ENCODE results near the gene GMDS.

Gene GMDS

GRCh38 chr6:2245103-2245876 lies at the start of gene GMDS:
GMDS (minus strand) TSS chr6:2245605.
- DNase-seq = peak; percentile 91 to 94 (median 92)

GRCh38 chr6:2285510-2285909 lies 40.1 kb upstream of the GMDS start:
- no peak for DNase-seq

GRCh38 chr6:2275892-2276242 lies 30.5 kb upstream of the GMDS start:
- DNase-seq = no peak

- DNase-seq = no peak
Observed at GRCh38 chr6:2274981-2275891, 29.8 kb upstream of the GMDS start.

GRCh38 chr6:2272696-2273095 lies 27.3 kb upstream of the GMDS start:
- no peak for DNase-seq

GRCh38 chr6:2270054-2270453 lies 24.6 kb upstream of the GMDS start:
- no peak for DNase-seq

- no peak for DNase-seq
Observed at GRCh38 chr6:2266841-2267240, 21.4 kb upstream of the GMDS start.

GRCh38 chr6:2266031-2266795 lies 20.8 kb upstream of the GMDS start:
- DNase-seq = no peak

- no peak for DNase-seq
Observed at GRCh38 chr6:2264932-2265331, 19.5 kb upstream of the GMDS start.

GRCh38 chr6:2263896-2264295 lies 18.5 kb upstream of the GMDS start:
- no peak for DNase-seq

GRCh38 chr6:2259574-2259973 lies 14.2 kb upstream of the GMDS start:
- DNase-seq = no peak

- DNase-seq = no peak
Observed at GRCh38 chr6:2259002-2259494, 13.6 kb upstream of the GMDS start.

- no peak for DNase-seq
Observed at GRCh38 chr6:2258112-2258511, 12.7 kb upstream of the GMDS start.

GRCh38 chr6:2257363-2257762 lies 12.0 kb upstream of the GMDS start:
- DNase-seq = peak in 2 of 3 experiments; percentile 8 to 9

GRCh38 chr6:2254747-2255146 lies 9.3 kb upstream of the GMDS start:
- DNase-seq = no peak

GRCh38 chr6:2249126-2249525 lies 3.7 kb upstream of the GMDS start:
- no peak for DNase-seq

- no peak for DNase-seq
Observed at GRCh38 chr6:2247664-2248063, 2.3 kb upstream of the GMDS start.

GRCh38 chr6:2245877-2246863 lies 765 bp upstream of the GMDS start:
- peak; percentile 84 to 95 (median 86) for DNase-seq

GRCh38 chr6:2244261-2245102 lies 923 bp downstream of the GMDS start:
- DNase-seq = peak; percentile 25 to 73 (median 43)

GRCh38 chr6:2242311-2242710 lies 3.1 kb downstream of the GMDS start:
- no peak for DNase-seq

GRCh38 chr6:2240961-2241360 lies 4.4 kb downstream of the GMDS start:
- no peak for DNase-seq

Measured in NCI-H1417 (cell line).